CMK (cell line): Measurements from ENCODE around the gene FMN1.

Source experiments
- DNase-seq: peaks from one replicate; pipeline ENCODE4 v3.0.0-alpha.2; 2010; ENCODE audit warnings: low read depth

The FMN1 gene

GRCh38 chr15:32718821-32719716, 475.4 kb downstream of the FMN1 start:
- DNase-seq: no peak

GRCh38 chr15:32718227-32718820, 476.2 kb downstream of the FMN1 start:
- no peak for DNase-seq

GRCh38 chr15:32717426-32718226, 476.9 kb downstream of the FMN1 start, which contains the start of gene GREM1:
Gene GREM1 (plus strand): TSS chr15:32718004. CDS start chr15:32730691, 12,687 bp downstream.
- no peak for DNase-seq

GRCh38 chr15:32716915-32717425, 477.5 kb downstream of the FMN1 start:
- no peak for DNase-seq

GRCh38 chr15:32716216-32716914, 478.1 kb downstream of the FMN1 start:
- no peak for DNase-seq
